IPS-15b (cell line): ENCODE data around the gene TBCD.

Experiments
- H3K27me3 ChIP-seq: one replicate; pipeline ENCODE4 v1.6.1; 2013; ENCODE audit warnings: low read length; ENCODE audit not compliant: control insufficient read depth, insufficient read depth
- H3K36me3 ChIP-seq: one replicate; pipeline ENCODE4 v1.6.1; 2013; ENCODE audit warnings: low read length; ENCODE audit not compliant: control insufficient read depth, insufficient read depth
- H3K4me1 ChIP-seq: one replicate; pipeline ENCODE4 v1.6.1; 2013; ENCODE audit warnings: mild to moderate bottlenecking, low read length; ENCODE audit not compliant: control insufficient read depth, insufficient read depth
- H3K4me3 ChIP-seq: one replicate; pipeline ENCODE4 v1.5.1; 2013; ENCODE audit warnings: low read depth, low read length
- H3K9ac ChIP-seq: one replicate; pipeline ENCODE4 v1.6.1; 2013; ENCODE audit warnings: low read depth, mild to moderate bottlenecking, low read length
- H3K9me3 ChIP-seq: one replicate; pipeline ENCODE4 v1.6.1; 2013; ENCODE audit warnings: mild to moderate bottlenecking, low read length; ENCODE audit not compliant: control insufficient read depth, insufficient read depth

The TBCD gene

GRCh38 chr17:82835122-82835521, 83.3 kb downstream of the TBCD start:
- peaks cover under 1% of the 10 kb centered on the region for H3K4me1 ChIP-seq
- peaks cover 16% of the 10 kb centered on the region for H3K36me3 ChIP-seq
- no peak overlapping the region for H3K9ac ChIP-seq

GRCh38 chr17:82835766-82836512, 84.1 kb downstream of the TBCD start:
- Histone ChIP-seq H3K9me3 (no peaks in the 10 kb centered on the region), H3K36me3 (peaks cover 8% of the 10 kb centered on the region), H3K9ac (no peak overlapping the region), H3K4me1 (peaks cover 3% of the 10 kb centered on the region), H3K4me3 (no peak overlapping the region), H3K27me3 (no peaks in the 10 kb centered on the region)

More at GRCh38 chr17:82835122-82835521, 83.3 kb downstream of the TBCD start:
- Histone ChIP-seq H3K9me3 (no peaks in the 10 kb centered on the region), H3K4me3 (no peak overlapping the region), H3K27me3 (no peaks in the 10 kb centered on the region)

- peaks cover 5% of the 10 kb centered on the region for H3K36me3 ChIP-seq
Measured at GRCh38 chr17:82836823-82837357, 85.0 kb downstream of the TBCD start.

GRCh38 chr17:82837586-82838320, 85.9 kb downstream of the TBCD start:
- Histone ChIP-seq H3K4me3 (no peak overlapping the region), H3K27me3 (no peaks in the 10 kb centered on the region), H3K9ac (no peak overlapping the region), H3K4me1 (peaks cover 3% of the 10 kb centered on the region), H3K9me3 (no peaks in the 10 kb centered on the region), H3K36me3 (peaks cover 1% of the 10 kb centered on the region)

More at GRCh38 chr17:82836823-82837357, 85.0 kb downstream of the TBCD start:
- no peaks in the 10 kb centered on the region for H3K27me3 ChIP-seq
- peaks cover 3% of the 10 kb centered on the region for H3K4me1 ChIP-seq
- H3K9me3 ChIP-seq, result no peaks in the 10 kb centered on the region
- H3K9ac ChIP-seq, result no peak overlapping the region
- no peak overlapping the region for H3K4me3 ChIP-seq

GRCh38 chr17:82838386-82839063, 86.7 kb downstream of the TBCD start:
- peaks cover 3% of the 10 kb centered on the region for H3K4me1 ChIP-seq
- no peaks in the 10 kb centered on the region for H3K9me3 ChIP-seq
- H3K4me3 ChIP-seq, result no peak overlapping the region
- no peak overlapping the region for H3K9ac ChIP-seq
- H3K36me3 ChIP-seq, result no peaks in the 10 kb centered on the region
- no peaks in the 10 kb centered on the region for H3K27me3 ChIP-seq

- Histone ChIP-seq H3K27me3 (no peaks in the 10 kb centered on the region), H3K9me3 (no peaks in the 10 kb centered on the region), H3K4me1 (peaks cover 3% of the 10 kb centered on the region), H3K9ac (no peak within 1 kb of the TSS), H3K4me3 (no peak within 1 kb of the TSS), H3K36me3 (no peaks in the 10 kb centered on the region)
Measured at GRCh38 chr17:82839617-82840292, 87.9 kb downstream of the TBCD start, which contains the start of gene ZNF750. Gene ZNF750 (minus strand): TSS chr17:82840022. CDS start chr17:82832454, 7,568 bp downstream.

- no peak overlapping the region for H3K4me3 ChIP-seq
- no peaks in the 10 kb centered on the region for H3K36me3 ChIP-seq
- peaks cover 3% of the 10 kb centered on the region for H3K4me1 ChIP-seq
- no peaks in the 10 kb centered on the region for H3K27me3 ChIP-seq
- no peak overlapping the region for H3K9ac ChIP-seq
- H3K9me3 ChIP-seq, result no peaks in the 10 kb centered on the region
Measured at GRCh38 chr17:82840431-82840831, 88.6 kb downstream of the TBCD start.

GRCh38 chr17:82841921-82842596, 90.2 kb downstream of the TBCD start:
- H3K36me3 ChIP-seq, result peaks cover 7% of the 10 kb centered on the region
- no peaks in the 10 kb centered on the region for H3K27me3 ChIP-seq
- H3K4me3 ChIP-seq, result no peak overlapping the region
- no peak overlapping the region for H3K9ac ChIP-seq
- H3K9me3 ChIP-seq, result no peaks in the 10 kb centered on the region
- peaks cover 3% of the 10 kb centered on the region for H3K4me1 ChIP-seq

- Histone ChIP-seq H3K4me1 (peaks cover 3% of the 10 kb centered on the region), H3K9ac (no peak overlapping the region)
Measured at GRCh38 chr17:82843904-82844680, 92.2 kb downstream of the TBCD start.

GRCh38 chr17:82844796-82845162, 92.9 kb downstream of the TBCD start:
- Histone ChIP-seq H3K9me3 (no peaks in the 10 kb centered on the region), H3K27me3 (no peaks in the 10 kb centered on the region), H3K4me3 (no peak overlapping the region), H3K36me3 (peaks cover 16% of the 10 kb centered on the region), H3K9ac (no peak overlapping the region), H3K4me1 (peaks cover 3% of the 10 kb centered on the region)

More at GRCh38 chr17:82843904-82844680, 92.2 kb downstream of the TBCD start:
- Histone ChIP-seq H3K27me3 (no peaks in the 10 kb centered on the region), H3K9me3 (no peaks in the 10 kb centered on the region), H3K36me3 (peaks cover 9% of the 10 kb centered on the region), H3K4me3 (no peak overlapping the region)
